Fibroblast of lung (primary cell): ENCODE results near the gene MTMR1. TPM values are rescaled to one million over a fixed set of nuclear protein-coding genes. Genes with fewer than 3 reads are reported as not detected.

ENCODE experiments used
- DNase-seq, 2 donors: peaks; one replicate each; pipeline versions ENCODE4 v3.0.0 to v3.0.0-alpha.2; 2010; ENCODE audit warnings: low read depth in 2 of 2
- H2AFZ ChIP-seq: 2 replicates; pipeline ENCODE4 v1.5.1; 2012; ENCODE audit warnings: low read length, control low read depth, inconsistent platforms
- H3K27ac ChIP-seq: 2 replicates; pipeline ENCODE4 v1.5.1; 2011; ENCODE audit warnings: low read length, control low read depth; ENCODE audit not compliant: insufficient read depth
- H3K27me3 ChIP-seq: 2 replicates; pipeline ENCODE4 v1.5.1; 2011; ENCODE audit warnings: mild to moderate bottlenecking, low read length; ENCODE audit not compliant: control insufficient read depth, insufficient read depth
- H3K36me3 ChIP-seq: 2 replicates; pipeline ENCODE4 v1.5.1; 2011; ENCODE audit warnings: low read length; ENCODE audit not compliant: control insufficient read depth, insufficient read depth
- H3K4me1 ChIP-seq: 2 replicates; pipeline ENCODE4 v1.5.1; 2011; ENCODE audit warnings: low read length; ENCODE audit not compliant: control insufficient read depth, insufficient read depth; ENCODE audit errors: extremely low read depth
- H3K4me2 ChIP-seq: 2 replicates; pipeline ENCODE4 v1.5.1; 2011; ENCODE audit warnings: low read length, control low read depth; ENCODE audit not compliant: insufficient read depth; ENCODE audit errors: extremely low read depth
- H3K4me3 ChIP-seq, 4 experiments: fragments of 200-600 bp in 1 of 4; sonication (generic) in 1 of 4; replicated peaks in 1 of 4; 2 replicates each; pipeline ENCODE4 v1.5.1; 2011 to 2016; ENCODE audit warnings: low read length in 4 of 4, low read depth in 3 of 4, mild to moderate bottlenecking in 3 of 4, control low read depth in 2 of 4, inconsistent platforms in 1 of 4, mixed read lengths in 1 of 4; ENCODE audit not compliant: insufficient read depth in 1 of 4; ENCODE audit errors: control extremely low read depth in 1 of 4
- H3K79me2 ChIP-seq: 2 replicates; pipeline ENCODE4 v1.5.1; 2012; ENCODE audit warnings: mild to moderate bottlenecking, low read length, inconsistent platforms; ENCODE audit not compliant: control insufficient read depth, insufficient read depth
- H3K9ac ChIP-seq: 2 replicates; pipeline ENCODE4 v1.5.1; 2011; ENCODE audit warnings: mild to moderate bottlenecking, low read length, control low read depth; ENCODE audit not compliant: insufficient read depth
- H3K9me3 ChIP-seq: 2 replicates; pipeline ENCODE4 v1.5.1; 2012; ENCODE audit warnings: low read depth, low read length; ENCODE audit not compliant: control insufficient read depth, insufficient read depth
- H4K20me1 ChIP-seq: 2 replicates; pipeline ENCODE4 v1.5.1; 2011; ENCODE audit warnings: low read length; ENCODE audit not compliant: control insufficient read depth, insufficient read depth; ENCODE audit errors: extremely low read depth
- CTCF ChIP-seq, 2 donors: IDR thresholded peaks in 1 of 2; conservative IDR thresholded peaks in 1 of 2; 1 replicate in 1 of 2; 2 replicates in 1 of 2; pipeline ENCODE4 v1.5.1; 2011 to 2012; ENCODE audit warnings: low read length in 2 of 2, control low read depth in 1 of 2, inconsistent platforms in 1 of 2, low read depth in 1 of 2, mild to moderate bottlenecking in 1 of 2
- EZH2 ChIP-seq: IDR thresholded peaks from 2 replicates; pipeline ENCODE4 v1.5.1; 2012; ENCODE audit warnings: low read length, control low read depth, mild to moderate bottlenecking; ENCODE audit errors: missing control alignments
- polyA plus RNA-seq, 2 donors: library from polyadenylated mRNA; depleted of rRNA in 1 of 2; stranded (reverse) in 1 of 2; unstranded in 1 of 2; fragments of >200 nt; gene quantifications; 2 replicates each; pipeline ENCODE4 v1.2.1, GENCODE V29; 2011 to 2012; ENCODE audit warnings: missing spikeins in 1 of 2
- total RNA-seq: library from RNA; depleted of rRNA; stranded (reverse); fragments of >200 nt; gene quantifications from 2 replicates; pipeline ENCODE4 v1.2.1, GENCODE V29; 2014

MTMR1 gene
- total and polyA plus RNA-seq, 2 donors (not counting 1 experiment from before 2014, with no cell fraction given) = 22.3 to 28.1 TPM

- Histone ChIP-seq H3K4me3 (no peak overlapping the region), H3K27me3 (no peaks in the 10 kb centered on the region), H3K4me1 (no peaks in the 10 kb centered on the region), H3K9ac (no peak overlapping the region), H3K27ac (no peak overlapping the region), H3K4me2 (no peak overlapping the region), H3K9me3 (no peaks in the 10 kb centered on the region), H3K79me2 (no peaks in the 10 kb centered on the region), H2AFZ (no peak overlapping the region), H3K36me3 (no peaks in the 10 kb centered on the region), H4K20me1 (no peaks in the 10 kb centered on the region)
- TF ChIP-seq EZH2 (no peak), CTCF (conservative IDR thresholded peaks at IDR 0.05 in 1 of 2, IDR thresholded peaks at IDR 0.05 in 1 of 2; ENCODE audit: low read depth in 1 of 2, low read length in 2 of 2) (no peak)
- no peak for DNase-seq
Observed at GRCh38 chrX:150806827-150807226, 113.6 kb downstream of the MTMR1 start.

- no peak for DNase-seq
- Histone ChIP-seq H3K4me2 (no peak overlapping the region), H3K27ac (no peak overlapping the region), H3K27me3 (no peaks in the 10 kb centered on the region), H3K4me1 (no peaks in the 10 kb centered on the region), H2AFZ (no peak overlapping the region), H3K9me3 (no peaks in the 10 kb centered on the region), H4K20me1 (no peaks in the 10 kb centered on the region), H3K4me3 (no peak overlapping the region), H3K79me2 (no peaks in the 10 kb centered on the region), H3K36me3 (no peaks in the 10 kb centered on the region), H3K9ac (no peak overlapping the region)
- TF ChIP-seq EZH2 = no peak
- no peak for TF ChIP-seq CTCF (conservative IDR thresholded peaks at IDR 0.05 in 1 of 2, IDR thresholded peaks at IDR 0.05 in 1 of 2; ENCODE audit: low read depth in 1 of 2, low read length in 2 of 2)
Observed at GRCh38 chrX:150813922-150814321, 120.7 kb downstream of the MTMR1 start.

Other genes starting within 250 kb of the MTMR1 start
- gene MTM1, start 124.8 kb upstream of the MTMR1 start, total RNA-seq = 10.0 and 15.2 TPM in 2 replicates
- 5.0 and 5.1 TPM in 2 replicates for gene MTM1, start 124.8 kb upstream of the MTMR1 start, polyA plus RNA-seq
- gene CD99L2, start 205.3 kb downstream of the MTMR1 start, total RNA-seq = 36.2 and 40.6 TPM in 2 replicates
- 55.5 and 62.5 TPM in 2 replicates for gene CD99L2, start 205.3 kb downstream of the MTMR1 start, polyA plus RNA-seq